HUDEP-2 (cell line): Measurements from ENCODE around the gene CCDC60.

ENCODE experiments used
- DNase-seq, 76 experiments: peaks; one replicate each; lab custom pipeline; 2025; ENCODE audit not compliant: unreplicated experiment in 76 of 76; lab: John Stamatoyannopoulos, UW

CCDC60 gene, protein sequence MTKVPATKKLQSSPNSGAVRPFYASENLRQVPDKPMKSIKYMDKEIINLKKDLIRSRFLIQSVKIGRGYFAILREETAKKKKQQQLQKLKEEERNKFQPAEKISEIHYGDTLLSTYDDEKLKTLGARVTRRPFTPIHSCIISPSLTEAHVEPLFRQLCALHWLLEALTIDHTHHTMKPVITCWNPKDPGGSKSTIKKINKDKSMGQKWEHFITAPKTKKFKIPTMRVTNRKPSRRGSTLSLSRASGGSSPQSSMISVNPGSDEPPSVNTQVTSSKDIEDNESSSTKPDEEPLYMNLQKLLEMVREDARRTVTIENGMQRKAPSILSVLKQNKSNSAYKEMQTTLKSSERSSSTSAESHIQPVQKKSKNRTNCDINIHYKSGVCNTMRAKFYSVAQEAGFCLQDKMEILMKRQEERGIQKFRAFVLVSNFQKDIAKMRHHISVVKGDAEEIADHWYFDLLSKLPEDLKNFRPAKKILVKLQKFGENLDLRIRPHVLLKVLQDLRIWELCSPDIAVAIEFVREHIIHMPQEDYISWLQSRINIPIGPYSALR

DNA sequence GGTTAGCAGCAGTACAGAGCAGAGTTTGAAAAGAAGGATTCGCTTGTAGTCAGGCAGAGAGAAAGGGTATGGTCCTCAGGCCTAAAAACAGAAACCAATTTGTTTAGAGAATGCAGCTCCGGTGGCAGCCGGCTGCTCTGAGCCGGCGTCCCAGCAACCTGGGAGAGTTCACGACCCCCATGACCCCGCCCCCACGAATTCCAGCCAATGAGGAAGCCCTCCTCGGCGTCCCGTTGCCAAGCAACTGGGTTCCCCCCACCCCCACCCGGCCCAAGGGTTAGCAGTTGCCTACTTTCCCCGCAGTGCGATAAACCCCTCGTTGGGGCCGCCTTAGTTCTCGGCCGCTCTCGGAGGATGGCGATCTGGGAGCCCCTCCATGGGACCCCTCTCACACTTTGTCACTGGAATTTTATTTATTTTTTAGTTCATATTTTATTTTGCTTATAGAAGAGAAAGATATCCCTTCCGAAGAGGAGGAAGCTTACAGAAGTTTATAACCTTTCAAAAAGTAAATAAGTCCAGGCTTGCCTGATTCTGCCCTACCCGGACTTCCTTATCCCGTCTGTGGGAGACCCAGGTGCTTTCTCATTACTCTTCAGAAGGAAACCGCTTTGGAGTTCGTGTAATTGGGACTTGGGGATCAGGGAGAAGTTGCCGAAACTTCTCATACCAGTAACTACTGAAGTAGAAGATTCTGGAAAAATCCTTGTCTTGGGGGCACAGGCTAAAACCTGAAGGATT, at the start of gene CCDC60:
Gene CCDC60 (plus strand): TSS at position 300 of the 741 bp plus-strand sequence. CDS start 448 bp downstream, outside the sequence.
- no peak for DNase-seq

DNA sequence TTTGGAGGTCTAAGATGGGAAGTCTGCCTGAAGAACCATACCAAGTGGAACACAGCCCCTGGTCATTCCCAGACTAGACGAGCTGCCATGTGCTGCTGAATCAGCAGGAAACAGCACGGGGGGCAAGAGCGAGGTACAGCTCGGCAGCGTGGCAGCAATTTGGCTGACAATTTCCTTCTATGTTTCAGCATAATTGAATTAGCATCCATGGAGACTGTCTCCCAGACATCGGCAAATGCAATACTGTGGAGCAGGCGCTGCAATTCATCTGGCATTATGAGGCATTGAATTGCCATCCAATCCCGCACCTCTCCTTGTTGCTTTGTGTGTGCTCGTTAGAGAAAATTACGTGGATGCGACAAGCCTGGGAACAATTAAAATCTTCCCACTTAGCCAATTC, 46.0 kb upstream of the CCDC60 start:
- no peak for DNase-seq

DNA sequence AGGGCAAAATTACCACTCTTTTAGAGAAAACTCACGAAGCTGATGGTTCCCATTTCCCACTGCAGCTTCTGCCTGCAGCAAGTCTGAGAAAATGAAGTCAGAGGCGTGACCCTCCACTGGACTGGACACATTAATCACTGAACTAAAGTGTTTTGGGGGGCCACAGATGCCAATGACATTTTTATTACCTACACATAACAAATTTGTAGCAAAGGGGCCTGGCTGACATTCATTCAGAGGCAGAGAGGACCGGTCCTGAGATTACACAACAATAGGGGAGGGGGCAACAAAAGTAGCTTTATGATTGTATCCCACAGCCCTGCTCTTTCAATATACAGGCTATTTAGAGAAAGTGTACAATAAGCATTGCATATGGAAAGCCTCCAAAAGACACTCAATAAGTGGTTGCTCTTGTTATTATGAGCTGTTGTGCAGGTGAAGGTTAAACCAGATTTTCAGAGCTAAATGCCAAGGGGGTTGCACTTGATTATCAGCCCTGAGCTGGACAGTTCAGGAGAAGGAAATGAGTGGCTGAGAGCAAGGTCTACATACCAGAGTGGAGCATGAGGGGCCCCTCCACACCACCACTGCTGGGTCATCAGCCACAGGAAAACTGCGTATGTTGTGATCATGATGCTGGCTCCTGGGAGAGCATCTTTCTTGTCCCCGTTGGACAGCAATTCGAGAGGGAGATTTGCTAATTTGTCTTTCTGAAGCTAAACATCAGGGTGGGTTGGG, 41.5 kb upstream of the CCDC60 start:
- DNase-seq = no peak

DNA sequence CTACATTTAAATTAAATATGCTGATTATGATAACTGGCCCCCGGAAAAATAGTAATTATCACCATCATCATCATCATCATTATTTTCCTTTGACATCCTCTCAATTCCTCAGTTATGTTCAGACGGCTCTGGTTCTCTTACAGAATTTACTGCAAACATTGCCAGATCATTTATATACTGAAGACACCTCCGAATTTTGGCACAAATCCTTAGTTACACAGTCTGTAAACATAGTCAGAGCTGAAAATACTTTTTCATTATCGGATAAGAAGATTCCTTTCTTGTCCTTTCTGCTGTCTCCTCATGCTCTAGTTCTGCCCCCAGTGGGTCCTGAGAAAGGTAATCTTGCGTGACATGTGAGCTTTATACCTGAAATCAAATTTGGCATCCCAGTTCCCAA, 40.3 kb upstream of the CCDC60 start:
- DNase-seq = no peak

DNA sequence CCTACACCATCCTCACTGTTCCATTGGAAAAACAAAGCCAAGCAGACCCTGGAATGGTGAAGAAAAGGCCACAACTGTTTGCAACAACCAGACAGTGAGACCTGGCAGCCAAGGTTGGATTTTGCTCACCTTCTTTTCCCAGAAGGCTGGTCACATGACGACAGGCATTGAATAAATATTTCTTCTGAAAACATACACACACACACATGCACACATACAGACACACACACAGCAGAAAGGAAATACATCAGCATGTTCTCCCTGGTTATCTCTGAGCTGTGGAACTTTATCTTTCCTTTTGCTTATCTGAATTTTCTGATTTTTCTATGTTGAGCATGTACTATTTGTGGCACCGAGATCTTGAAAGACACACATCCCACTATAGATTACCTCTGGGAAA, 38.0 kb upstream of the CCDC60 start:
- no peak for DNase-seq

DNA sequence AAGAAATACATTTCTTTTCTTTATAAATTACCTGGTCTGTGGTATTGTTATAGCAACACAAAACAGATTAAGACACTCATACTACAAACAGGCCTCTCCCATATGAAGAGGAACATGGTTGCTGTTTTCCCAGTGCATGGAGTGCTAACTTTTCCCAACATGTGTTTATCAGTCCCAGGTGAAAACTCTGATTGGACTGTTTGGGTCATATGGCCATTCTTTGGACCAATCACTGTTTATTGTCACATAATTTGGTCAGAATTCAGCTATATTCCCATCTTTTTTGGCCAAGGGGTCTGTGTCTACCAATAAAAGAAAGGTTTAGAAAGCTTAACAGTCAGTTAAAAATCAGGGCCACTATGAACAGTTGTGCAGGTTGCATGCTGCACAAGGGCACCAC, 35.4 kb upstream of the CCDC60 start:
- no peak for DNase-seq

DNA sequence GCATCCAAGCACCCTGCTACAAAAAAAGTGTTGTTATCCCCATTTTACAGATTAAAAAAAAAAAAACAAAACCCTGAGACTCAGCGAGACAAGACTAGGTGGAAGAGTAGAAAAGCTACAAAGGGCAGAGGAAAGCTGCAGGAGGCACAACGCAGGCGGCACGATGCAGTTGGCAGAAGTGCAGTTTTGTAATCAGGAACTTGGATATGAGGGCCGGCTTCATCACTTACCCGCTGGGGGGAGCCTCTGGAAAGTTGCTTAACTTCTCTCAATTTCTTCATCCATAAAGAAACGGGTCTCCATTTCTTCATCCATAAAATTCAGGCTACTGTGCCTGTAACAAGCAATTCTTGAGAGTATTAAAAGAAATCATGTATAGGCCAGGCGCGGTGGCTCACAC, 33.1 kb upstream of the CCDC60 start:
- no peak for DNase-seq

DNA sequence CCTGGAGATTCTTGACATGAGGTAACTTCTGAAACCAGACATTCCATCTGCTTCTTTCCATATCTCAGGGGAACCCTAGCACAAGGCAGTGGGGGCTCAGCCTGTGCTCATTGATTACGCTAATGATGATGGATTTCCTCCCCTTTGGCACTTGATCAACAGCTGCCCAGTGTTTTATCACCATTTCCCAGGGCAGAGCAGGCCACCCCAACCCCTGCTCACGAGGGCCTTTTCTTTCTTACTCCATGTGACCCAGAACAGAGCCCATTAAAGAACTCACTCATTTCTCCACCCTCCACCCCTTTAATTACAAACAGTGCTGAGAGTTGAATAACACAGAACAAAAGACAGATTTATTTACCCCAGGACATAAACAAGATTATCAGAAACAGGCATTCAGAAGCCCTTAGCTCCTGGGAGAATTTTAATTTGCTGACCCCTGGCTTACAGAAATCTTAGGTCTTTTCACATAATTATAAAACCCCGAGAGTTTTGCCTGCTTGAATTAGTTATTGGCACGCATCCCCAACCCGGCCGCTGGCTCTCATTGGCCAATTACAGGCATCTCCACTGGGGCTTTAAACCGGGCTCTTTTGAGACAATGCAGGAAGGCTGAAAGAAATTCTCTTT, 32.0 kb upstream of the CCDC60 start:
- no peak for DNase-seq

DNA sequence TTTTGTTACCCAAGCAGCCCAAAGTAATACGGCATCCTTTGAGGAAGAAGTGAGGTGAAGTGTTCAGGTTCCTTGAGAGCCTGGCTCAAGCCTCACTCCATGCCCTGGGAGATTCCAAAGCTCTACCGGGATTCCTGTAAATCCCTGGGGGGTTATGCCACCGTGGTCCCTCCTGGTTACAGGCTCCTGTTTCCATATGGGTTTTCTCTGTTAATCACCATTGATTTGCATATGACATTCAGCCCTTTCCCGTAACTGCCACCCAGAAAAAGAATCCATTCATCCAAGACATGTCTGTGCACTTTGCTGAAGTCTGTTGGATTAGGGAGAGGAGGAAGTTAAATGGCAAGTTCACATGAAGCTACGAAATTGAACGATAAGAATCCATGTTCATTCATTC, 27.9 kb upstream of the CCDC60 start:
- no peak for DNase-seq

DNA sequence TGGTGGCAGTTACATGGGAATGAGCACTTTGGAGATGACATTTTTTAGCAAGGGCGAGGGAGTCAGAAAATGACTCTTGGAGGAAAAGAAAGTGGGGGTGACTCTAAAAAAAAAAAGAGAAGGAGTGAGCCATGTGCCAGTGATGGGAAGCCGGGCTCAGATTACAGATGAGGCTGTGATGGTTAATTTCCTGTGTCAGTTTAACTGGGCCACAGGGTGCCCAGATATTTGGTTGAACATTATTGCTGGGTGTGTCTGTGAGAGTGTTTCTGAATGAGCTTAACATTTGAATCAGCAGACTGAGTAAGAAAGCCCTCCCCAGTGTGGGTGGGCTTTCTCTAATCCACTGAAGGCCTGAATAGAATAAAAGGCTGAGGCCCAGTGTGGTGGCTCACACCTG, 26.8 kb upstream of the CCDC60 start:
- no peak for DNase-seq

DNA sequence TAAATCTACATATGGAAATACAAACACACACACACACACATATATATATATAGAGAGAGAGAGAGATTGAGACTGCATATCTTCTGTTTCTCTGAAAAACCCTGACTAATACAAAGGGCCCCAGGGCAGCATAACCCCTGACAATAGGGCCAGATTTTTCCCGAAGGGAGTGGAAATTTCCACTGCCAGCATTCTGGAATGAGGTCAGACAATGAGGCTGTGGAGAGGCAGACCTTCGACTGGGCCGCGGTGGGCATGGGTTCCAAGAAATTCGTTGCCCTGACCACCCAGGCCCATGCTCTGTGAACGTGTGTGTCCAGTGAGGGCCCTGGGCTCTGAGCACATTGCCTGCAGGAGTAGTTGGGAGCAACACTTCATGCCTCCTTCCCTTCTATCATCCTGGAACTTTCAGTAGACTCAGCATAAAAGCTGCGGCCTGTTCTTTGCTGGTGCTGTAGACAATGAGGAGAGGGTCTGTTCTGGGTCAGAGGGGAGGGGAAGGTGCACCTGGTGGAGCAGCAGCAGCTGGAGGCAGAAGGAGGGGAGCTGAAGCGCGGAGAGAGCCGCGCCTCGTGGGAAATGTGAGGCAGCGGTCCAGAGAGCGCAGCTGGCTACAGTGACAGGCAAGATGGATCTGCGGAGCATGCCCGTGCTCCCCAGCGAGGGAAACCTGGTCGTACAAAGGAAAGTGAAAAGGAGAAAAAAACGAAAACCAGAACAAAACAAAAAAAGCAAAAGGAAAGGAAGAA, 25.6 kb upstream of the CCDC60 start:
- DNase-seq = no peak

DNA sequence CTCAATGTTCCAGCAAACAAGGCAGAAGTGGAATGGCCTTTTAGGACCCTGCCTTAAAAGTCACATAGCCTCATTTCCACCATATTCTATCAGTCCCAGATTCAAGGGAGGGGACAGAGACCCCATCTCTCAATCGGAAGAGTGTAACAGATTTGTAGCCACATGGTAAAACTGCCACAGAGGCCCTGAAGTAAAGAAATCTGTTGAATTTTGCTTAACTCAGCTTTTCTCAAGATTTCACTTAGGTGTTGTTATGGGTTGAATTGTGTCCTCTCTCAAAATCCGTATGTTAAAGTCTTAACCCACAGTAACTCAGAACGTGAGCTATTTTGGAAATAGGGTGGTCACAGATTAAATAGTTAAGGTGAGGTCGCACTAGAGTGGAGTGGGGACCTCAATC, 22.7 kb upstream of the CCDC60 start:
- no peak for DNase-seq

DNA sequence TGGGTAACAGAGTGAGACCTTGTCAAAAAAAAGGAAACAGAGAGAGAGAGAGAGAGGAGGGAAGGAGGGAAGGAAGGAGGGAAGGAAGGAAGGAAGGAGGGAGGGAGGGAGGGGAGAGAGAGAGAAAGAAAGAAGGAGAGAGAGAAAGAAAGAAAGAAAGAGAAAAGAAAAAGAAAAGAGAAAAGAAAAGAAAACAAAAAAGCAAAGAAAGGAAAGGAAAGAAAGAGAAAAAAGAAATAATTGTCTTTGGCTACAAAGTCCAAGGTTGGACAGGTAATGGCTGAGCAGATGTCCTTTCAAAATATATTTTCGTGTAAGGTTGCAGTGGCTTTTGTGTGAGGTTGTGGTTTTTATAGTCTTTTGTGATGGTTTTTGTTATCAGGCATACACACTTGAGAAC, 21.6 kb upstream of the CCDC60 start:
- no peak for DNase-seq

DNA sequence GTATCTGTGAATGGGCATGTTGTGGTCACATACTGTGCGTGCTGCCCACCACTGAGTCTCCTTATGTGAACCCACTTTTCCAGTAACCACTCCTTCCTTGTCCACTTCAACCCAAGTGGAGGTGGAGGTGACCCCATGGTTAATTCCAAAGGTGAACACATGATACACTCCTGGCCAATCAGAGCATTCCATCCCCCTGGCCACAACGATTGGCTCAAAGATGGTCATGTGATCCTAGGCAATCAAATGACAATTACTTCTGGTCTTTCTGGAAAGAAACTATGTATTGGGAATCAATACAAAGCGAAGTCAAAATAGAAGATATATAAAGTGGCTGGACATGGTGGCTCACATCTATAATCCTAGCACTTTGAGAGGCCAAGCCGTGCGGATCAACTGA, 20.2 kb upstream of the CCDC60 start:
- DNase-seq = no peak

DNA sequence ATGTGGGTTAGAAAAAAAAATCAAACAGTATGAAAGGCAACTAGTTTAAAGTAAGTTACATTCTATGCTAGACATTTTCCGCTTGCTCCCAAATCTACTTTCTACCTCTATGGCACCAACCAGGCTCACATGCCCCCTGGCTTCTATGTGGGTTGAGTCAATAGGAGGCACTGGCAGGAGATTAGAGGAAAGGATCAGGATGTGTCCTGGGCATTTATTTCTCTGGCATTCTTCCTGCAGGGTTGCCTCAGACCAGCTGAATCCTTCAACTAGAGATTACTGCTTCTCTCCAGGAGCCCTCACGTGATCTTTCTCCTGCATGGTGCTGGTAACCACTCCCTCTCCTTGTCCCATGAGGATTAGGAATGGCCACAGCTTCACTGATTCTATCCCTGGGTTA, 14.9 kb upstream of the CCDC60 start:
- DNase-seq = no peak

DNA sequence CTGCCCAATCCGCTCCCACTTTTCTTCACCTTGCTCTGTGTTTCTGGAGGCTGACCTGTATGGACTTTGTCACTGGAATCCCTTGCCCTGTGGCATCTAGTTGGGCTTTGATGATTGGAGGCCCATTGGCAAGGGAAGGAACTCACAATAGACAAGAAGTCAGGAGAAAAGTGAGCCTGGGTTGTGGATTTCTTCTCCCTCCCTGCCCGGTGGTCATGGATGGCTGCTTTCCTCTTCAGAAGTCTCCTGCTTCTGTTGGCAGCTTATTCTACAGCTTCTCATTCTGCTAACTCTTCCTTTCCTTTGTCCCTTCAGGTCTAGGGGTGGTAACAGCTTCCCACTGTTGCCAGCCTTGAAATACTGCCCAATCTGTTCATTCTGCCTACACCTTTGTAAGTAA, 13.9 kb upstream of the CCDC60 start:
- no peak for DNase-seq

DNA sequence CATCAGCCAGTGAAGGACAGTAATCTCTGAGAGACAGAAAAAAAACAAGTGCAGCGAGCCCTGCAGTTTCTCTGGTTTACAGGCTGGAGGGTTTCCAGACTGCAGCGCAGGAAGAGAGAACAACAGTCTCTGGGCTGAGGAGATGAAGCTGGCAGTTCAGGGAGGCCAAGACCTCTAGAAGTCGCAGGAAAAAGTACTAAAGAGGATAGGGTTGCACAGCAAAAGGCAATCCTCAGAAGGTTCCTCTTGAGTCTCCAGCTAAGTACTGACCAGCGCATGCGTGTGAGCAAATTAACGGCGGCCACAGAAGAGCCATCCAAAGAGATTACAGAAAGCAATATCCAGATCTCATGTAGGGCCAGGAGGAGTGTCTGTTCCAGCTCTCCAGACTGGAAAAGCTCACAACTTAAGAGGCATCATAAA, 12.2 kb upstream of the CCDC60 start:
- DNase-seq = no peak

DNA sequence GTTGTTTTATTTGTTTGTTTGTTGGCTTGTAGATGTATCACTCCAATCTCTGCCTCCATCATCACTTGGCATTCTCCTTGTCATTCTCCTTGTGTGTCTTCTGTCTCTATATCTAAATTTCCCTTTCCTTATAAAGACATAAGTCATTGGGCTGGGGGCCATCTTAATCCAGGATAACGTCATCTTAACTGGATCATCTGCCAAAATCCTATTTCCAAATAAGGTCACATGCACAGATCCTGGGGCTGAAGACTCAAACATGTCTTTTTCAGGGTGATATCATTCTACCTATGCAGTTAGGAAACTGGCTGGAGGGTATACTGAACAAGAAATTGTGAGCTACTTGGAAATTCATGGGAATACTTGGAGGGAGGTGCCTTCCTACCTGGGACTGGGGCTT, 8.7 kb upstream of the CCDC60 start:
- DNase-seq = no peak

DNA sequence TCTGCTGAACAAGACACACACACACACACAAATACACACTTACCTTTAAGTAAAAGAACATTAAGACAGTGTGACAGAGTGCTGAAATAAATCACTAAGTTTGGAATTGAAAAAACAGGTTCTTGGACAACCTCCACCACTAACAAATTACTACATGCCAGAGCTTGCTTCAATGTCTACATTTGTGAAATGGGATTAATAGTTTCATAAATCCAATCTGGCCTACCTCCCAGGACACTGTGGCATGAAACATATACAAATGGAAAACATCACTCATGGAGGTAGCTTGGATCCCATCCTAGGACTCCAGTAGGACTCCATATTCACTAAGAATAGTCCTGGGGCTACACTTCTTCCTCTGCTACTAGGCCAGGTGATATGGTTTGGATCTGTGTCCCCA, 8.2 kb upstream of the CCDC60 start:
- DNase-seq = no peak

DNA sequence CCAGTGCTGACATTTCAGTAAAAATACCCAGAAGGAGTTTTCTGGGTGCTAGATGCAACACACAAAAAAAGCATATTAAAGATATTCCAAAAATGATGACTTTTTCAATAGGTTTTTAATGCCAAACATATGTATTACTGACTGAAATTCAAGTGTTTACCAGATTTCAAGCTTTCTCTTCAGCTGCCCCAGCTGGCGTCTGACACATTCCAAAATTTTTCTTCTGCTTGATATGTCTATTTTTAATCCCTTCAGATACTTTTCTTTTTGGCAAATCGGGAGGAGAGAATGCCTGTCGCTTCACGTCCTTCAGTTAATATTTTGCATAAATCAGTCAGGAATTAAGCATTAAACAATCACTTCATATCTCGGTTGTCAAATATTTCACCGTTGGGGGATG, 7.1 kb upstream of the CCDC60 start:
- no peak for DNase-seq
